ENCODE results near the gene KHDC4. TPM values are rescaled to one million over a fixed set of nuclear protein-coding genes. Genes with fewer than 3 reads are reported as not detected.

Gene KHDC4
- total and polyA plus RNA-seq, 10 of the 15 experiments (the other 5 are each of a cell fraction or from before 2014, with no cell fraction given): 11.7 to 109 (median 41.9) TPM

- TF ChIP-seq RELA (IDR thresholded peaks at IDR 0.05; ENCODE audit: borderline replicate concordance, partially characterized antibody): no peak
- TF ChIP-seq CUX1 (IDR thresholded peaks at IDR 0.05; ENCODE audit: insufficient replicate concordance, low read depth, low read length): no peak
- no peak for TF ChIP-seq NFYA (IDR thresholded peaks at IDR 0.05; ENCODE audit: borderline replicate concordance, low read depth, low read length)
- no peak for TF ChIP-seq NFXL1 (IDR thresholded peaks at IDR 0.05; ENCODE audit: borderline replicate concordance)
- no peak for TF ChIP-seq PAX8 (IDR thresholded peaks at IDR 0.05)
- TF ChIP-seq RCOR1 (conservative IDR thresholded peaks at IDR 0.05; ENCODE audit: low read depth, low read length): no peak
- no peak for TF ChIP-seq YY1 (IDR thresholded peaks at IDR 0.05; ENCODE audit: low read depth, low read length)
- no peak for TF ChIP-seq WRNIP1 (IDR thresholded peaks at IDR 0.05; ENCODE audit: borderline replicate concordance, low read depth, low read length)
- TF ChIP-seq NBN (IDR thresholded peaks at IDR 0.05): no peak
- TF ChIP-seq KDM1A (IDR thresholded peaks at IDR 0.05; ENCODE audit: borderline replicate concordance): no peak
- TF ChIP-seq SUPT20H (IDR thresholded peaks at IDR 0.05; ENCODE audit: borderline replicate concordance, control insufficient read depth, low read depth, low read length): no peak
- no peak for TF ChIP-seq ZNF384 (IDR thresholded peaks at IDR 0.05; ENCODE audit: borderline replicate concordance, low read depth, low read length)
- TF ChIP-seq NR2C2 (IDR thresholded peaks at IDR 0.05; ENCODE audit: borderline replicate concordance, control insufficient read depth, insufficient read length, low read depth): no peak
- TF ChIP-seq E4F1 (IDR thresholded peaks at IDR 0.05; ENCODE audit: borderline replicate concordance, partially characterized antibody): no peak
- no peak for TF ChIP-seq NRF1 (conservative IDR thresholded peaks at IDR 0.05; ENCODE audit: low read depth, low read length)
- TF ChIP-seq MAX (IDR thresholded peaks at IDR 0.05; ENCODE audit: low read depth, low read length): no peak
- no peak for TF ChIP-seq ATF2 (IDR thresholded peaks at IDR 0.05; ENCODE audit: low read length)
- no peak for TF ChIP-seq PKNOX1 (IDR thresholded peaks at IDR 0.05)
Observed at GRCh38 chr1:155979597-155980343, 45.6 kb upstream of the KHDC4 start (continued).
